ENCODE results near the gene ADRA2B. TPM values are rescaled to one million over a fixed set of nuclear protein-coding genes. Genes with fewer than 3 reads are reported as not detected.

The ADRA2B gene
- total RNA-seq, 1 experiment from 2014 or later: 0.03 TPM

DNA sequence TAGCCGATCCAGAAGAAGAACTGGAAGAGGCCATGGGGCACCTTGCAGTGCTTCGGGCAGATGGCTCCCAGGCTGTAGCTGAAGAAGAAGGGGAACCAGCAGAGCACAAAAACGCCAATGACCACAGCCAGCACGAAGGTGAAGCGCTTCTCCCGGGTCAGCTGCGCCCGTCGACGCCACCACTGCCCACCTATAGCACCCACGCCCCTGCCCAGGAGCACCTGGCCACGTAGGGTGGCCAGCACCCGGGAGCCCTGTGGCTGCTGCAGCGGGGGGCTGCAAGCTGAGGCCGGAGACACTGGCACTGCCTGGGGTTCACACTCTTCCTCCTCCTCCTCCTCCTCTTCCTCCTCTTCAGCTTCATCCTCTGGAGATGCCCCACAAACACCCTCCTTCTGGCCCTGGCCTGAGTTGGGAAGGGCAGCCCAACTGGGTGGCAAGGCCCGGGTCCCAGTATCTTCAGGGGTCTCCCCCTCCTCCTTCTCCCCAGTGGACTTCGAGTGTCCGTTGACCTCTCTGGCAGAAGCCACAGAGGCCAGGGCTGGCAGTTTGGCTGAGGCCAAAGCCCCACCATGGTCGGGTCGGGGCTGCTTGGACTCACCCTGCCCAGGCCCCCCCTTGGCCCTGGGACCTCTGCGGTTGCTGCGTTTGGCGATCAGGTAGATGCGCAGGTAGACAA is 1.3 kb downstream of the ADRA2B start:
- Histone ChIP-seq H3K36me3 (no peaks in the 10 kb centered on the region), H3K27me3 (no peaks in the 10 kb centered on the region; the same call in 1 of the 2 replicates), H3K4me3 (no peak overlapping the region), H3K9me3 (no peaks in the 10 kb centered on the region)
- DNase-seq: no peak

DNA sequence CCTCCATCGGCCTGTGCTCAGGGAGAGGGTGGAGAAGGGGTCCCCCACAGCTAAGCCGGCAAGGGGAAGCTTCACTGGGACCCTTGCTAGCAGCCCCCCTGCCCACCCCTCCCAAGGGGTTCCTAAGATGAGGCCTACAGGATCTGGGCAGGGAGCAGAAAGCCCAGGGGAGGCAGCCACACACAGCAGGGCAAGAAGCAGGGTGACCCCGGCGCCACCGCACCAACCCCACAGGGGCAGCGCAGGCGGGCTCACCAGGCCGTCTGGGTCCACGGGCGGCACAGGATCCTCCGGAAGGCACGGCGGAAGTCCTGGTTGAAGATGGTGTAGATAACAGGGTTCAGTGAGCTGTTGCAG is 1.8 kb downstream of the ADRA2B start:
- Histone ChIP-seq H3K27me3 (no peaks in the 10 kb centered on the region), H3K4me3 (no peak overlapping the region), H3K9me3 (no peaks in the 10 kb centered on the region), H3K36me3 (no peaks in the 10 kb centered on the region)
- DNase-seq: no peak

DNA sequence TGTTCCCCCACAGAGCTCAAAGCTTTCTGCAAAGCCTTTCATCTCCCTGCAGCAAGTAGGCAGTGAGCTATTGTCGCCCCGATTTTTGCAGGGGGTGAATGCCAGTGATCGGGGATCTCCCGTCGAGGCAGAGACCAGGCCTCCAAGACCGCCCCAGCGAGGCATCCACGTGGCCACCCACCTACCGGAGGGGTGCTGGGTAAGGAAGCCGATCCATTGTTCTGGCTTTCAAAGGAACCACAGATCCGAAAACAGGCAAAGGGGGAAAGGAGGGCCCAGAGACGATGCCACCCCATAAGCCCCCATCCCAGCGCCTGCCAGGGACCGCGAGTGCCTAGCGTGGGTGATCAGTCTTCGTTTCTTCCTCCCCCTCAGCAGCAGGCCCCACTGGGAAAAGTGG is 2.4 kb downstream of the ADRA2B start:
- Histone ChIP-seq H3K9me3 (no peaks in the 10 kb centered on the region), H3K27me3 (no peaks in the 10 kb centered on the region), H3K36me3 (no peaks in the 10 kb centered on the region), H3K4me3 (no peak overlapping the region)
- DNase-seq: no peak

DNA sequence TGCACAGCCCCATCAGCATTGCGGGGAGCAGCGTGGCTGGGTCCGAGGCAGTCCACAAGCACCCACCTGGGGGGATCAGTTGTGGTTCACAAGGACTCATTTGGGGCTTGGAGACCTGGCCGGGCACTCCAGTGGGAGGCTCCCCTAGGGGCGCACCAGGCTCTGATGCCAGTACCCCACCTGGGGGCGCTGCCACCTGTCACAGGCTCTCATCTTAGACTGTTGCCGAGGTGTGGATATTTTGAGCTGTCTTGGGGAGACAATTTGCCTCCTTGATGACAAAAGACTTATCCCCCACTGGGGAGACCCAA is 3.0 kb downstream of the ADRA2B start:
- Histone ChIP-seq H3K27me3 (no peaks in the 10 kb centered on the region), H3K9me3 (no peaks in the 10 kb centered on the region)
- no peak for DNase-seq

DNA sequence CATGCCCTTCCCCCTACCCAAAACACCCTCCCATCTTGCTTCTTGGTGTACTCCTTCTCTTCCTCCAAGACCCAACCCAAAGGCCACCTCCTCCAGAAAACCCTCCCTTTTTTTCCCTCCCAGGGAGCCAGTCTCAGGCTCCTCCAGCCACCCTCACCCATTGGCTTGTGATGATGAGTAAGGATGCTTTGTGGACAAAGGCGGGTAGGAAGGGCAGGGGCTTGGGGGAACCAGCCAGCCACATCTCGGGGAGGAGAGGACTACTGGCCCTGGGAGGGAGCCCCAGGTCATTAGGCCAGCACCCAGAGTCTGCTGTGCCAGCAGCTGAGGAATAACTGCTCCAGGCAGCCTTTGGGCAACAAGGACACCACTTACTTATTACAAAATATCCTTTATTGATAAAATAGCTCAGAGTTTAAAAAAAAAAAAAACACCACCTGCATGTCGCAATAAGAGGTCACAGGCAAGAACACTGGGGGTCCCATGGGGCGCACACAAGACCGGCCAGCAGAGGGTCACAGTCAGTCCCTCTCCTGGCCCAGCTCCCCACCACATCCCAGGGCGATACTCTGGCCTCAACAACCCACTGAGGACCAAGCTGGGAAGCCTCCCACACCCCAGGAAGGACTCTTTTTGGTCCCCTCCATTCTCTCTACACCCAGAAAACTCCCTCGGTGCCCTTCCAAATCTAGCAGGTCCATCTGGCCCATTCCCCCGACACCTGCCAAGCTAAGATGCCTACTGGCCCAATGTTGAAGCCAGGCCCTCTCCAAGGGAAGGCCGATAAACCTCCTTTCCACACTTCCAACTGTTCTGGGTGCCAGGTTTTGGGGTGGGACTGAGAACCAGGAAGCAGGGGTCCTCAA is 3.6 kb downstream of the ADRA2B start:
- Histone ChIP-seq H3K36me3 (no peaks in the 10 kb centered on the region), H3K4me3 (no peak overlapping the region), H3K27me3 (no peaks in the 10 kb centered on the region), H3K9me3 (no peaks in the 10 kb centered on the region)
- no peak for DNase-seq

More for the DNA sequence above, 3.0 kb downstream of the ADRA2B start:
- no peaks in the 10 kb centered on the region for H3K36me3 ChIP-seq
- H3K4me3 ChIP-seq: no peak overlapping the region

DNA sequence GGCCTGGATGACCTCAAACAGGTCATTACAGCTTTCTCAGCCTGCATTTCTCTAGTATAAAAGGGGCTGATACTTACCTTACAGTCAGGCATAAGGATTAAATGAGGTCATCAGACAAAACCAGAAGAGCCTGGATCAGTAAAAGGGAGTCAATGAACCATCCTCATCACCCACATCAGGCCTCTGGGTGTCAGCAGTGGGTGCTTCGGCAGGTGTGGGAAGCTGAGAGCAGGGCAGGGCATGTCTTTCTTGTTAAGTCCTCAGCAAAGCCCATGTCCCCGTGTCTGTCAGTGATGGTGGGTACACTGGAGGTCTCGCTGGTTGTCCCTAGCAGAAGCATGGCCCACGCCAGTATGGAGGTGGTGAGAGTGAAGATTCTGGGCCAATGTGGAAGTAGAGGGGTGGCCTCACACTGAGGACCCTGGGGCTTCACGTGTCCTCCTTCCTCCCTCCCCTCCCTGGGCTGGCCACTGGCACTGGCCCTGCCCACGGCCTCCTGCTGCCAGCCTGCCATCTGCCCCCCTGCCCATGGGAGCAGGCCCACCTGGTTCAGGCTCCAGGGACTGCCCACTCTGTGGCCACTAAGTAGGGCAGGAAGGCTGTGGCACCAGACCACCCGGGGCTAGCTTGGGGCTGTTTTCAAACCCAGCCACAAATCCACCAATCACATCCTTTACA is 4.4 kb downstream of the ADRA2B start:
- DNase-seq: no peak
- H3K9me3 ChIP-seq: no peaks in the 10 kb centered on the region

DNA sequence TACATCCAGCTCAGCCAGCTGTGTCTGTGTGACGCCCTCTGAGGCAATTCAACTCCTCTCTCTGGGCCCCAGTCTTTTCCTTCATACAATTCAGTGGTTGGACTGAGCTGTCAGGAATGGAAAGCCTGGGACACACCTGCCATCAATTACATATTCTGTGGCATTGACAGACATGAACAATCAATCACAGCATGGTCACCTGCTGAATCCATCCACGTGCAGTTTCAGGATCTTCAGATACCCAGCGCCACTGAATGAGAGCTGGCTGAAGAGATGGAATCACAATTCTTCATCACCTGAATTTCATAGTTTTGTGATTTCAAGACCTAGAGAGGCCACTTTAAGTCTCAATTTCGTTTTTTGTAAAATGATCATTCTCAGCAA is 5.1 kb downstream of the ADRA2B start:
- DNase-seq: no peak
- Histone ChIP-seq H3K36me3 (no peaks in the 10 kb centered on the region), H3K9me3 (no peaks in the 10 kb centered on the region), H3K4me3 (no peak overlapping the region), H3K27me3 (no peaks in the 10 kb centered on the region)

More for the DNA sequence above, 4.4 kb downstream of the ADRA2B start:
- Histone ChIP-seq H3K36me3 (no peaks in the 10 kb centered on the region), H3K27me3 (no peaks in the 10 kb centered on the region), H3K4me3 (no peak overlapping the region)

DNA sequence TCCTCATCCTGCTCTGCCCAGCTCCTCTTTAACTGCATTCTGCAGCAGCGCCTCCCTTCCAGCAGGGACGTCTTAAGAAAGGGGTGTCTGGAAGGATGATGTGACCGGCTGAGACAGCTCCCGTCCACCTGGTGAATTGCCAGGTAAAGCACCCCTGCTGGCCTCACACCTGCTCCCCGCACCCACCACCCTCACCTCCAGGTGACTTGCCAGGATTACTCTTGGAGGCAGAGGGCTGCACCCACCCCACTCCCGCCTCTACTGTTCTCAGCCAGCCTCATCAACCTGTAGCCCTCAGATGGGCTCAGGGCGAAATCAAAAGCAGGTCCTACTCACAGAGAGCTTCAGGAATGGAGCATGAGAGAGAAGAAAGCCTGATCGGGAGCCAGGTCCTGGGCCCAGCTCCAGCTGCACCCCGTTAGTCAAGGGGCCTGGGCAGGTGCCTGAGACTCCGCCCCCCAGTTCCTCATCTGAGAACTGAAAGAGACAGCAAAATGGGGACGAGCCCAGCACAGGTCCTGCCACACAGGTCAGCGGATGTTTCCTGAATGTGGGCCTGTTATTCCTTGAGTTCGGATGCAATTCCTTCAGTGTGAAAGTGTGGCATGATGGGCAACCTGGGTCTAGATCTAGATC is 5.6 kb downstream of the ADRA2B start:
- Histone ChIP-seq H3K36me3 (no peaks in the 10 kb centered on the region), H3K27me3 (no peaks in the 10 kb centered on the region), H3K9me3 (no peaks in the 10 kb centered on the region), H3K4me3 (no peak overlapping the region)
- DNase-seq: no peak

DNA sequence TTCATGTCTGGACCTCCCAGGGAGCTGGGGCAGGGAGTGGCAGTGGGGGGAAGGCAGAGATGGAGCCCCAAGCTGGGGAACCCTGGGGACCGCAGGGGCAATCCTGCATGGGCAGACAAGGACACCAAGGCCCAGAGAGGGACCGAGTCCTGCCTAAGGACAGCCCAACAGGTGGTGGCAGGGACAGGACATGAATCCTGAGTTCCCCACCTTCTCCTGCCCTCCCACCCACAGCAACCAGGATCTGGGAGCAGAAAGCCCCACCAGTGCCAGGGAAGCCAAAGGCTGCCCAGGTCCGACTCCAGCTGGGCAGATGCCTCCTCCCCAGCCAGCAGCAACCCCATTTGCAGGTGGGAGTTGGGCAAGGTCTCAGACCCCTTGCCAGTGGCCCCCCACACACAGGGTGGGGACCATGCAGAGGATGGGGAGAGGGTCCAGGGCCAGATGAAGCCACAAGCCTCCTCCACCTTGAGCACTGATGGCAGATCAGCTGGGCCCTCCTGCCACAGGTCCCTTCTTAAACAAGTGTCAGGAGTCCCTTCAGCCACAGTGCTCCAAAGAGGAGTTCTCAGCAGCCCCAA is 6.3 kb downstream of the ADRA2B start:
- no peaks in the 10 kb centered on the region for H3K27me3 ChIP-seq
- no peaks in the 10 kb centered on the region for H3K36me3 ChIP-seq
- DNase-seq: no peak
- H3K4me3 ChIP-seq: no peak overlapping the region
- H3K9me3 ChIP-seq: peaks cover 2% of the 10 kb centered on the region; the same call in 1 of the 2 replicates

DNA sequence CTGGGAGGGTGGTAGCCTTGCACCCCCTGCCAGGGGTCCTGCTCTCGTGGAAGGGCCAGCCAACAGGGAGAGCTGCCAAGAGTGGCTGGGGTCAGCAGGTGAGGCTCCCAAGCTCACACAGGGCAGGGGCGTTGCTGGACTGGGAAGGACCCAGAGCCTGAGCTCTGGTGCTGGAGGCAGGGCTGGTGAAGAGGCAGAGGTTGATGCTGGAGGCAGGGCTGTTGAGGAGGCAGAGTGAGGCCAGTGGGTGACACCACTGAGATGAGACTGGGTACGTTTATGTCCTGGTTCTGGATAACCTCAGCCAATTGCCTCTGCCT is 7.0 kb downstream of the ADRA2B start:
- no peaks in the 10 kb centered on the region for H3K36me3 ChIP-seq
- H3K4me3 ChIP-seq: no peak overlapping the region
- H3K9me3 ChIP-seq: peaks cover 2% of the 10 kb centered on the region; the same call in 1 of the 2 replicates
- H3K27me3 ChIP-seq: no peaks in the 10 kb centered on the region
- DNase-seq: no peak

DNA sequence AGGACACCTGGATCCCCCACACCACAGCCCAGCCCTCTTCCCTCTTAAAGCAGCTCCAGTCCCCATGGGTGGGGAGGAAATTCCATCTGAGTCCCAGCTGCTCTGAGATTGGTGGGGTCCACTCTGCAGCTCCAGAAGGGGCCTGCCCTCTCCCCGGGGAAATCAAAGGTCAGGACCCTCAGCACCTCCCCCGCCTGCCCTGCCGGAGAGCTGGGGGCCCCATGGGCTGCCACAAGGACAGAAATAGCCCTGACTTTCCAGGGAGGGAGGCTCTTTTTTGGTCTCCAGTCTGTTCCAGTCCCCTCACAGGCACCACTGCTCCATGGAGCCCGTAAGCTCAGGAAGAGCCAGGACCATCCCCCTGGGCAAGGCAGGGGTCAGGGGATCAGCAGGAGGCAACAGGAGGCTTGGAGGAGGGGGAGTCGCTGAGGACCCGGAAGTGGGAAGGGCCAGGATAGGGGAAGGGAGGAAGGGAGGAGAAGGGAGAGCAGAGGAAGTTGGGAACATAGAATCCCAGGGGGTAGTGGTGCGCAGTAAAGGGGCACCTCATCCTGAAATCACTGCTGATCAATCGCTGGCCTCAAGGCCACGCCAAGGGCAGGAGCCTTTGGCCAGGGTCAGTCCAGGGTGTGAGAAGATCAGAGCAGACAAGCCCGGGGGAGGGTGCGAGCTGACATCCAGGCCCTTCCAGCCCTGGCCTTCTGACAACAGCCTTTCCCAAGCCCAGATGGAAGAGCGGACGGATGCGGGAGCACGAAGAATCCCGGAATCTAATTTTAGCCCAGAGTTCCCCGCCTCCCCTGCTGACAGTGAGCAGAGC is 7.6 kb downstream of the ADRA2B start:
- H3K27me3 ChIP-seq: no peaks in the 10 kb centered on the region
- peaks cover 2% of the 10 kb centered on the region; the same call in 1 of the 2 replicates for H3K9me3 ChIP-seq
- H3K4me3 ChIP-seq: no peak overlapping the region
- DNase-seq: no peak
- no peaks in the 10 kb centered on the region for H3K36me3 ChIP-seq

DNA sequence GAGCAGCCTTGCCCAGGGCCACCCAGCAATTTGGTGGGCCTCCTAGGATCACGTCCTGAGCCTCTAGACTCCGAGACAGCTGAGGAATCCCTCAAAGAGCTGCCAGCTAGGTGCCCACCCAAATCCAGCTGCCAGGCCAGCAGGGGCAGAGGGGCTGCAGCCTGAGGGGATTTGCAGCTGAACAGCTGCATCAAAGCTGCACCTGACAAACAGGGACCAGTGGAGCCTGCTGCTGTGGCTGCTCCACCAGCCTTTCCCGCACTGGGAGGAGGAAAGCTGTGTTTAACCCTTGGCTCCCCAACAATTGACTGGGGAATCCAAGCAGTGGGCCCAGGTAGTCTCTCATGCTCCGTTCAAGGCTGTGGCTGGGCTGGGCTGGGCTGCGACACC is 8.2 kb downstream of the ADRA2B start:
- no peak for DNase-seq
- peaks cover 2% of the 10 kb centered on the region; the same call in 1 of the 2 replicates for H3K9me3 ChIP-seq
- H3K27me3 ChIP-seq: no peaks in the 10 kb centered on the region
- H3K36me3 ChIP-seq: no peaks in the 10 kb centered on the region
- no peak overlapping the region for H3K4me3 ChIP-seq

DNA sequence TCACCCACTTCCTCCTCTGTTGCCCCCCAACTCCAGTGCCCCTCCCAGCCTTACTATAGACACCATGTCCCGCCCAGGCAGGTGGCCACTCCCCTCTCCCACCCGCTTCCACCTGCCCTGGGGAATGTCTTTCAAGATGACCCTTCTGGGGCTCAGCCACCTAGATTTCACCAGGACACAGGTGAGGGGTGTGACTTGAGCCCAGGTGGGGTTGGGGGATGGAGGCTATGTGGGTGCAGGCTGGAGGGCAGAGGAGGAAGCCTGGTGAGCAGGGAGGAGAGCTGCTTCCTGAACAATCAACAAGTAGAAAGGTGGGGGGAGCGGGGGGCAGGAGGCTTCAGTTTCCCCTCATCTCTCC is 8.7 kb downstream of the ADRA2B start:
- peaks cover 2% of the 10 kb centered on the region; the same call in 1 of the 2 replicates for H3K9me3 ChIP-seq
- H3K36me3 ChIP-seq: no peaks in the 10 kb centered on the region
- no peak overlapping the region for H3K4me3 ChIP-seq
- H3K27me3 ChIP-seq: no peaks in the 10 kb centered on the region
- no peak for DNase-seq

DNA sequence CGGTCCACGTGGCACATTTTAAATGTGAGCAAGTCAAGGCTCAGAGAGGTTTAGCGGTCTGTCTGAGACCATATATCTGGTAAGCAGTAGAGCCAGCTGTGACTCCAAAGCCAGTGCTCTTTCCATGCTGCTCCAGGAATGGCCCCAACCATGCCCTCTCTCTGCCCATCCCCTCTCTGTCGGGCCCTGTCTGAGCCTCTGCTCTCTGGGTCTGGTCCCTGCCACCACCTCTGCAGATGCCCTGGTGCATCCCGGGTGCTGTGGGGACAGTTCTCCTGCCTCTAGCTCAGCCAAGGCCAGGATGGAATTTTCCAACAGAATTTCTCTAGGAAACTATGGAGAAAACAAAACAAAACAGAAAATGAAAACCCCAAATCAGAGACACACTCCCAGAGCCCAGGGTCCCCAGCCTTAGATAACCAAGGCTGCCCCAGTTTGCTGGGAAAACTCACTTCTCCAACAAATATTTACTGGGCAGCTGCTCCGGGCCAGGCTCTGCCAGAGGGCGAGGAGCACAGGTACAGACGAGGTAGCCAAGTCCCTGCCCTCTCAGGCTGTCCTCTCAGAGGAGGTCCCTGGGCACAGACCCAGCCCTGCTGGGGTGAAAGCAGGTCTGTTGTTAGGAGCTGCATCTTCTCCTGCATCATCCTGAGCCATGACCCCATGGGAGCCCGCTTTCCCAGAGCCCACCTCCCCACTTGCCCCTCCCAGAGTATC is 9.2 kb downstream of the ADRA2B start:
- H3K9me3 ChIP-seq: peaks cover 2% of the 10 kb centered on the region; the same call in 1 of the 2 replicates
- H3K4me3 ChIP-seq: no peak overlapping the region
- no peaks in the 10 kb centered on the region for H3K27me3 ChIP-seq
- H3K36me3 ChIP-seq: no peaks in the 10 kb centered on the region
- DNase-seq: no peak

DNA sequence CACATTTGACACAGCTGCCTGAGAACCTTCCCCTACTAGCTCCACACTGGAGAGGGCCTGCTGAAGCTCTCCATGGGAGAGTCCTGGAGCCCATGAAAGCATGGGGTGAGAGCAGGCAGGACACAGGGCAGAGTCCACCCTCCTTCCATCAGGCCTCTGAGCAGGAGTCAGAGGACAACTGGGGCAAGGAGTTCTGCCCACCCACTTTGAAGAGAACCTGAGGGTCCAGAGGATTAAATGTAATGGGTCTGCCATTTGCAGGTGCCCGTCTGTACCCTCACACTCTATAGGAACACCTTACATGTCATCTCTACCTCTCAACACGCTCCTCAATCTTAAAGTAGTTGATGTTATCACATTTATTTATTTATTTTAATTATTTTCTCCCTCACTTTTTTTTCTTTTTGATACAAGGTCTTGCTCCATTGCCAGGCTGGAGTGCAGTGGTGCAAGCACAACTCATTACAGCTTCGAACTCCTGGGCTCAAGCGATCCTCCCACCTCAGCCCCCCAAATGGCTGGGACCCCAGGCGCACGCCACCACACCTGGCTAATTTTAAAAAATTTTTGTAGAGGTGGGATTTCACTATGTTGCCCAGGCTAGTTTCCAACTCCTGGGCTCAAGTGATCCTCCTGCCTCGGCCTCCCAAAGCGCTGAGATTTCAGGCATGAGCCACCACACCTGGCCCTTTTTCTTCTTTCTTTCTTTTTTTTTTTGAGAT is 10.2 kb downstream of the ADRA2B start:
- Histone ChIP-seq H3K4me3 (no peak overlapping the region), H3K27me3 (no peaks in the 10 kb centered on the region), H3K9me3 (peaks cover 2% of the 10 kb centered on the region; the same call in 1 of the 2 replicates), H3K36me3 (no peaks in the 10 kb centered on the region)
- DNase-seq: no peak

Data from MG63 (cell line).